ENCODE data around the gene SLC34A3. TPM values are rescaled to one million over a fixed set of nuclear protein-coding genes. Genes with fewer than 3 reads are reported as not detected.

SLC34A3 gene
- total RNA-seq, 1 donor from 2014 or later, result not detected

Other genes starting within 250 kb of the SLC34A3 start
- gene LCNL1, start 247.9 kb upstream of the SLC34A3 start, total RNA-seq, result 0.16 and 0.34 TPM in 2 replicates
- gene PAXX, start 238.5 kb upstream of the SLC34A3 start, total RNA-seq, result 5.8 and 8.5 TPM in 2 replicates
- gene CLIC3, start 234.3 kb upstream of the SLC34A3 start, total RNA-seq, result 6.8 and 8.2 TPM in 2 replicates
- gene ABCA2, start 202.7 kb upstream of the SLC34A3 start, total RNA-seq, result 14.2 and 23.9 TPM in 2 replicates
- gene FUT7, start 198.8 kb upstream of the SLC34A3 start, total RNA-seq, result not detected in 2 replicates
- gene NPDC1, start 184.7 kb upstream of the SLC34A3 start, total RNA-seq, result 11.5 and 13.1 TPM in 2 replicates
- gene ENTPD2, start 176.8 kb upstream of the SLC34A3 start, total RNA-seq, result under 0.01 TPM in 1 of 2 replicates, not detected in the other
- gene SAPCD2, start 160.3 kb upstream of the SLC34A3 start, total RNA-seq, result 0.26 and 0.47 TPM in 2 replicates
- gene UAP1L1, start 153.4 kb upstream of the SLC34A3 start, total RNA-seq, result 16.2 and 18.1 TPM in 2 replicates
- 73.7 and 76.9 TPM in 2 replicates for gene MAN1B1, start 143.9 kb upstream of the SLC34A3 start, total RNA-seq
- 67.8 and 115 TPM in 2 replicates for gene DPP7, start 116.2 kb upstream of the SLC34A3 start, total RNA-seq
- under 0.01 TPM in 1 of 2 replicates, not detected in the other for gene GRIN1, start 91.7 kb upstream of the SLC34A3 start, total RNA-seq
- gene LRRC26, start 60.9 kb upstream of the SLC34A3 start, total RNA-seq, result not detected in 2 replicates
- gene TMEM210, start 58.8 kb upstream of the SLC34A3 start, total RNA-seq, result not detected in 2 replicates
- 27.1 and 29.3 TPM in 2 replicates for gene ANAPC2, start 42.3 kb upstream of the SLC34A3 start, total RNA-seq
- gene SSNA1, start 42.2 kb upstream of the SLC34A3 start, total RNA-seq, result 58.4 and 64.2 TPM in 2 replicates
- gene TPRN, start 30.2 kb upstream of the SLC34A3 start, total RNA-seq, result 3.9 and 5.4 TPM in 2 replicates
- gene TMEM203, start 25.3 kb upstream of the SLC34A3 start, total RNA-seq, result 26.8 and 30.9 TPM in 2 replicates
- gene NDOR1, start 25.2 kb upstream of the SLC34A3 start, total RNA-seq, result 2.2 and 2.3 TPM in 2 replicates
- 0.09 and 0.16 TPM in 2 replicates for gene RNF208, start 8.7 kb upstream of the SLC34A3 start, total RNA-seq
- gene CYSRT1, start 5.7 kb upstream of the SLC34A3 start, total RNA-seq, result 0.17 and 0.63 TPM in 2 replicates
- gene RNF224, start 3.4 kb upstream of the SLC34A3 start, total RNA-seq, result 0.09 TPM in 1 of 2 replicates, not detected in the other
- gene TUBB4B, start 10.4 kb downstream of the SLC34A3 start, total RNA-seq, result 84.7 and 125 TPM in 2 replicates
- gene STPG3, start 20.4 kb downstream of the SLC34A3 start, total RNA-seq, result 0.16 TPM in 1 of 2 replicates, not detected in the other
- gene NELFB, start 24.4 kb downstream of the SLC34A3 start, total RNA-seq, result 39.2 and 49.2 TPM in 2 replicates
- 5.8 and 11.5 TPM in 2 replicates for gene TOR4A, start 46.8 kb downstream of the SLC34A3 start, total RNA-seq
- 0.09 and 0.16 TPM in 2 replicates for gene NRARP, start 71.4 kb downstream of the SLC34A3 start, total RNA-seq
- gene EXD3, start 192.3 kb downstream of the SLC34A3 start, total RNA-seq, result 8.0 and 9.5 TPM in 2 replicates
- gene NOXA1, start 192.5 kb downstream of the SLC34A3 start, total RNA-seq, result 0.26 and 0.95 TPM in 2 replicates
- under 0.01 TPM in 1 of 2 replicates, not detected in the other for gene ENTPD8, start 210.5 kb downstream of the SLC34A3 start, total RNA-seq
- gene NSMF, start 228.4 kb downstream of the SLC34A3 start, total RNA-seq, result 10.5 and 11.3 TPM in 2 replicates

Measured in bronchial smooth muscle cell (primary cell).